B cell (primary cell): ENCODE data around the gene NR6A1. TPM values are rescaled to one million over a fixed set of nuclear protein-coding genes. Genes with fewer than 3 reads are reported as not detected.

Source experiments
- ATAC-seq: fragments of 200-7000 bp; cut with Tn5 transposase; one replicate; pipeline ENCODE4 v1.10.0; 2021; ENCODE audit warnings: low read depth, mild to moderate bottlenecking, moderate number of reproducible peaks, moderate library complexity
- CTCF ChIA-PET: fragments of 350-600 bp; sonication (Branson Sonifier 250); formaldehyde crosslinking; loops from one replicate; lab custom pipeline; 2021; ENCODE audit warnings: antibody characterized with exemption, inconsistent platforms; lab: Charles Lee
- POLR2A ChIA-PET: fragments of 350-600 bp; sonication (Branson Sonifier 250); formaldehyde crosslinking; loops from one replicate; lab custom pipeline; 2021; ENCODE audit warnings: antibody characterized with exemption; lab: Charles Lee
- DNase-seq: peaks from one replicate; pipeline ENCODE4 v3.0.0; 2013
- H2AFZ ChIP-seq: 2 replicates; pipeline ENCODE4 v1.6.1; 2012; ENCODE audit warnings: mild to moderate bottlenecking, low read depth, low read length; ENCODE audit not compliant: insufficient read depth, poor library complexity, severe bottlenecking
- H3K27ac ChIP-seq, 2 donors: 1 replicate in 1 of 2; 2 replicates in 1 of 2; pipeline ENCODE4 v1.5.1; 2012 to 2013; ENCODE audit warnings: low read length in 2 of 2, mild to moderate bottlenecking in 2 of 2, moderate library complexity in 1 of 2
- H3K27me3 ChIP-seq, 4 experiments: fragments of 200-600 bp in 1 of 4; sonication (generic) in 1 of 4; replicated peaks in 1 of 4; 1 replicate in 2 of 4; 2 replicates in 2 of 4; pipeline versions ENCODE4 v1.6.1 to v1.7.0; 2013 to 2016; ENCODE audit warnings: low read length in 3 of 4, mild to moderate bottlenecking in 2 of 4, mixed read lengths in 1 of 4, moderate library complexity in 1 of 4; ENCODE audit not compliant: insufficient read depth in 4 of 4, control insufficient read depth in 3 of 4; ENCODE audit errors: control extremely low read depth in 1 of 4
- H3K36me3 ChIP-seq, 2 experiments: replicated peaks in 1 of 2; 1 replicate in 1 of 2; 2 replicates in 1 of 2; pipeline versions ENCODE4 v1.6.1 to v1.7.1; 2013; ENCODE audit warnings: low read length in 1 of 2; ENCODE audit not compliant: insufficient read depth in 2 of 2, control insufficient read depth in 1 of 2; ENCODE audit errors: control extremely low read depth in 1 of 2, extremely low read depth in 1 of 2
- H3K4me1 ChIP-seq, 2 donors: fragments of 200-600 bp in 1 of 2; sonication (generic) in 1 of 2; 1 replicate in 1 of 2; 2 replicates in 1 of 2; pipeline versions ENCODE4 v1.5.1 to v1.6.1; 2013 to 2017; ENCODE audit warnings: low read length in 2 of 2; ENCODE audit not compliant: control insufficient read depth in 2 of 2, insufficient read depth in 2 of 2
- H3K4me2 ChIP-seq: replicated peaks from 2 replicates; pipeline ENCODE3; 2012; ENCODE audit warnings: mild to moderate bottlenecking, low read depth, low read length; ENCODE audit not compliant: poor library complexity, severe bottlenecking
- H3K4me3 ChIP-seq, 5 experiments: fragments of 200-600 bp in 1 of 5; sonication (generic) in 1 of 5; 1 replicate in 3 of 5; 2 replicates in 2 of 5; pipeline versions ENCODE4 v1.5.1 to v1.7.0; 2011 to 2016; ENCODE audit warnings: low read length in 4 of 5, mild to moderate bottlenecking in 4 of 5, low read depth in 2 of 5, control low read depth in 1 of 5, moderate library complexity in 1 of 5; ENCODE audit not compliant: insufficient read depth in 1 of 5; ENCODE audit errors: control extremely low read depth in 1 of 5, extremely low read depth in 1 of 5
- H3K79me2 ChIP-seq: fragments of 200-600 bp; sonication (generic); one replicate; pipeline ENCODE4 v1.6.0; 2016; ENCODE audit warnings: low read length; ENCODE audit not compliant: control insufficient read depth, insufficient read depth
- H3K9ac ChIP-seq: fragments of 200-600 bp; sonication (generic); 2 replicates; pipeline ENCODE4 v1.6.1; 2017; ENCODE audit warnings: mild to moderate bottlenecking, low read length, moderate library complexity
- H3K9me3 ChIP-seq, 3 donors: one replicate each; pipeline versions ENCODE4 v1.6.1 to v1.7.1; 2013; ENCODE audit warnings: low read length in 2 of 3; ENCODE audit not compliant: control insufficient read depth in 2 of 3, insufficient read depth in 1 of 3; ENCODE audit errors: control extremely low read depth in 1 of 3
- H4K20me1 ChIP-seq: 2 replicates; pipeline ENCODE4 v1.6.0; 2012; ENCODE audit warnings: mild to moderate bottlenecking, low read length; ENCODE audit not compliant: insufficient read depth, control insufficient read depth, poor library complexity, severe bottlenecking
- H3K27ac Mint-ChIP-seq: one replicate; pipeline ENCODE4 v1.8.0; 2021; ENCODE audit warnings: mixed read lengths
- H3K27me3 Mint-ChIP-seq: one replicate; pipeline ENCODE4 v1.8.0; 2021; ENCODE audit warnings: mixed read lengths
- H3K4me1 Mint-ChIP-seq: one replicate; pipeline ENCODE4 v1.8.0; 2021; ENCODE audit warnings: mixed read lengths
- H3K4me3 Mint-ChIP-seq: one replicate; pipeline ENCODE4 v1.8.0; 2021; ENCODE audit warnings: mixed read lengths
- H3K9me3 Mint-ChIP-seq: one replicate; pipeline ENCODE4 v1.8.0; 2022; ENCODE audit warnings: mixed read lengths; ENCODE audit not compliant: insufficient read depth
- CTCF ChIP-seq: fragments of 200-600 bp; IDR thresholded peaks from one replicate; pipeline ENCODE4 v1.8.0; 2022; ENCODE audit warnings: antibody characterized with exemption, mild to moderate bottlenecking
- EZH2 ChIP-seq: IDR thresholded peaks from 2 replicates; pipeline ENCODE4 v1.6.1; 2012; ENCODE audit warnings: borderline replicate concordance, low read depth, mild to moderate bottlenecking, moderate library complexity, low read length; ENCODE audit not compliant: insufficient read depth, poor library complexity, severe bottlenecking
- WGBS: methylation state at CpG from one replicate; pipeline ENCODE4 v1.1.5; 2013; ENCODE audit warnings: missing lambda C conversion rate; ENCODE audit not compliant: insufficient coverage; 5-methylcytosine and 5-hydroxymethylcytosine counted together
- intact Hi-C: fragments of 100-400 bp; cut with micrococcal nuclease; formaldehyde crosslinking; loops from one replicate; pipeline ENCODE4 v1.10.0; 2022
- polyA plus RNA-seq: library from polyadenylated mRNA; depleted of rRNA; stranded (reverse); fragments of >200 nt; gene quantifications from 2 replicates; pipeline ENCODE4 v1.2.3, GENCODE V29; 2012
- total RNA-seq, 2 donors: library from RNA; stranded (reverse); fragments of 120-200 nt in 1 of 2; gene quantifications; 1 replicate in 1 of 2; 2 replicates in 1 of 2; pipeline versions ENCODE4 v1.2.3 to v1.2.4, GENCODE V29; 2013 to 2022

NR6A1 gene
- total and polyA plus RNA-seq, 2 donors (not counting 1 experiment from before 2014, with no cell fraction given), result 0.09 to 0.67 TPM

GRCh38 chr9:124559871-124560270 is 211.2 kb downstream of the NR6A1 start:
- intact Hi-C loops, result no loop called here
- ChIA-PET POLR2A (no interaction called here), CTCF (no interaction called here)
- no peak overlapping the region for H3K4me2 ChIP-seq
- no peaks in the 10 kb centered on the region for H3K9me3 ChIP-seq
- no peaks in the 10 kb centered on the region for H3K4me1 ChIP-seq
- no peaks in the 10 kb centered on the region for H3K9me3 Mint-ChIP-seq
- H2AFZ ChIP-seq, result no peak overlapping the region
- DNase-seq (no peak), ATAC-seq (no peak)
- H3K79me2 ChIP-seq, result no peaks in the 10 kb centered on the region
- 100% methylated on average over 1 of the region's 2 CpGs for WGBS
- no peaks in the 10 kb centered on the region for H3K36me3 ChIP-seq
- H3K4me3 ChIP-seq, result no peak overlapping the region
- no peak overlapping the region for H3K27ac Mint-ChIP-seq
- no peak overlapping the region for H3K9ac ChIP-seq
- no peaks in the 10 kb centered on the region for H3K27me3 ChIP-seq
- no peaks in the 10 kb centered on the region for H3K4me1 Mint-ChIP-seq
- peaks cover 3% of the 10 kb centered on the region for H3K27me3 Mint-ChIP-seq
- no peak overlapping the region for H3K4me3 Mint-ChIP-seq
- H4K20me1 ChIP-seq, result no peaks in the 10 kb centered on the region
- H3K27ac ChIP-seq, result no peak overlapping the region
- no peak for TF ChIP-seq EZH2
- no peak for TF ChIP-seq CTCF

DNA sequence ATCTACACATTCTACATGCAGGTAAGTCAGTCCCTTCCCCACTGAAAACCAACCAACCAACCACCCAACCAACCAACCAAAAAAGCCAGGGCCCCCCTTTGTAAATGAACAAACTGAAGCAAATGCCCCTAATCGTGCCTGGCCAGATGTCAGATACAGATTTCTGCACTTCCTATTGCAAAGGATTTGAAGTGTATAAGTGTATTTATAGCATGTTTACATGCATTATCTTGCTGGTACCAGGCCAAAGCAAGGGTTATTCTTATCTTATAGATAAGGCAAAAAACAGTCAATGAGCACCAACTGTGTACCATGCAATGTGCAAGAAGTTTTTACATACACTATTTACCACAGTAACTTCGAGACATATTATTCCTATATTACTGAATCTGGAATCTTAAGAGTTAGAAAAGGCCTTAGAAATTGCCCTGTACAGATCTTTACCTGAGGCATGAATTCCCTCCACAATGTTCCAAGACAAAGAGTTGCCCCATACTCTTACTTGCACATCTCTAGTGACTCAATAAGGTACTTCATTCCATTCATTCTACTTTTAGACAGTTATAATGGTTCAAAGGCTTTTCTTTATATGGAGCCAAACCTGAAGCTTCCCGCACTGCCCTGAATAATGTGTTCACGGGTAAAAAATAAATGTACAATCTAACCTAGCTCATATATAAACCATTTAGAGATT is 212.2 kb downstream of the NR6A1 start:
- no peaks in the 10 kb centered on the region for H3K9me3 Mint-ChIP-seq
- intact Hi-C loops, result no loop called here
- no peak for ATAC-seq

More for the DNA sequence above, 212.2 kb downstream of the NR6A1 start:
- Histone ChIP-seq H3K36me3 (no peaks in the 10 kb centered on the region), H3K27ac (no peak overlapping the region), H3K9me3 (no peaks in the 10 kb centered on the region), H3K79me2 (no peaks in the 10 kb centered on the region), H3K27me3 (no peaks in the 10 kb centered on the region), H3K4me3 (no peak overlapping the region), H3K9ac (no peak overlapping the region), H3K4me2 (no peak overlapping the region), H4K20me1 (no peaks in the 10 kb centered on the region), H2AFZ (no peak overlapping the region), H3K4me1 (no peaks in the 10 kb centered on the region)
- no peaks in the 10 kb centered on the region for H3K4me1 Mint-ChIP-seq
- no peak for DNase-seq
- WGBS, result no CpG with 5 or more reads among the region's 4 CpGs
- peaks cover 3% of the 10 kb centered on the region for H3K27me3 Mint-ChIP-seq
- TF ChIP-seq CTCF (no peak), EZH2 (no peak)
- no peak overlapping the region for H3K27ac Mint-ChIP-seq
- CTCF ChIA-PET, result no interaction called here
- POLR2A ChIA-PET, result no interaction called here
- no peak overlapping the region for H3K4me3 Mint-ChIP-seq
